ENCODE data around the gene TMCC2.

- TF ChIP-seq CTCF (IDR thresholded peaks at IDR 0.05) (no peak), ZFX (IDR thresholded peaks at IDR 0.05; ENCODE audit: borderline replicate concordance) (no peak)
Measured at GRCh38 chr1:205256951-205257625, 29.3 kb downstream of the TMCC2 start.
